Activated CD4-positive, CD25-positive, alpha-beta regulatory T cell (primary cell): ENCODE measurements around the gene CCDC73.
"Not testable (repeated sequence)": the region's sequence is repeated elsewhere in the genome, so short reads cannot be mapped to it uniquely, and the experiment has no call there.

Experiments used
- DNase-seq, 4 experiments: peaks; one replicate each; lab custom pipeline; 2025; lab: John Stamatoyannopoulos, UW

CCDC73 gene

DNA sequence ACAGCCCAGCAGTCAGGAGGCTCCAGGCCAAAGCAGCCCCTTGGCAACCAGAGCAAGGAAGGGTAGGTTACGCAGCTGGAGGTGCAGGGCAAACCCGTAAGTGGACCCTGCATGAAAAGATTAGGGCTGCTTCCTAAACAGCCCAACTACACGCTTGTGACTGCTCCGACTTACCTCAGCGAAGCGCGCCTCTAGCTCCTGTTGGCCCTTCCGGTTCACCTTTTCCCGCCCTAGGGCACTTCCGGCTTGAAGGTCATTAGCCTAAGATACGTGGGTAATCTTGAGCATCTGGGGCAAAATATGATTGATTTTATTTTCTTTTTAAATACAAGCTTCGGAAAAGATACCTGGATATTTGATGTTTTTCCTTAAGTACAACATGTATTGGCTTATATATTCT lies at the start of gene CCDC73:
CCDC73 (minus strand) TSS at position 224 of the 400 bp plus-strand sequence. CDS start 34,419 bp downstream, outside the sequence.
- no peak for DNase-seq

DNA sequence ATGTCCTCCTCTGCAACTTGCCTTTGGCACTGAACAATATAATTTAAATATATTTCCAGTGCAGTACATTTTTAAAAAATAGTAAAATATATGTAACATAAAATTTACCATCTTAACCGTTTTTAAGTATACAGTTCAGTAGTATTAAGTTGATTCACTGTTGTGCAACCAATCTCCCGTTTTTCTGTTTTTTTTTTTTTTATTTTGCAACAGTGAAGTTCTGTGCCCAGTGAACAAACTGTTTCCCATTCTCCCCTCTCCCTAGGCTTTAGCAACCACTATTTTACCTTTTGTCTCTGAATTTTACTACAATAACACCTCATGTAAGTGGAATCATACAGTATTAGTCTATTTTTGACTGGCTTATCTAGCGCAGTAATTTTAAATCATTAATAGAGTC lies 49.1 kb upstream of the CCDC73 start:
- DNase-seq = no peak

DNA sequence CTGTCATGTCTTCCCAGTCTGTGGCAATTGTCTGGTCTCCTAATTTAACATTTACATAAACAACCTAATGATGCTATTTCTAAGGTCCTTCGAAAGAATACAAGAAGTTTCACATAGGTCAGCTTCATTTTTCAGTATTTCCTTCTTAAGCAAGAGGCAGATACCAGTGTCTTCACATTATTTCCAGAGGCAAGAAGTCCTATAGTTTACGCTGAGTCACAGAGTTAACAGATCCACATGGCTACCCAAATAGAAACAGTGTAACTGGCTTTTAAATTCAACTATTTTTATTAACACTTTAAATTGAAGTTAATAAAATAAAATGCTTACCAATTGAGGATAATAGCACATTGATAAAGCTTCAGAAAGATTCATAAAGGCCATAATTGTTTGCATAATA lies 46.1 kb upstream of the CCDC73 start:
- no peak for DNase-seq

DNA sequence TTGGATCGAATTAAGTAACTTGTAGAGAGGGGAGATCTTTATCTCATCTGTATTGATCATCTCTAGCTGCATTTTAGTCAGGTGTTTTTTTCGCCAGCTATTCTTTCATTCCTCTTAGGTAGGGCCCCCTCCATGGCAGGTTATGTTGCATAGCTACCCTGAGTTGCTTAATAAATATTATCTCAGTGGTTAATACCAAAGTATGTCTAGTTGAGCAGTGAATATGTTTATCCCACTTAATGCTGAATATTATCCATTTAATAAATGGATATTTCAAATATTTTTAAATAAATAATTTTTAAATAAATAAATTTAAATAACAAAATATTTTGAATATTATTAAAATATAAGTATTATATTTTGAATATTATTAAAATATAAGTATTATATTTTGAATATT lies 44.8 kb upstream of the CCDC73 start:
- no peak for DNase-seq

DNA sequence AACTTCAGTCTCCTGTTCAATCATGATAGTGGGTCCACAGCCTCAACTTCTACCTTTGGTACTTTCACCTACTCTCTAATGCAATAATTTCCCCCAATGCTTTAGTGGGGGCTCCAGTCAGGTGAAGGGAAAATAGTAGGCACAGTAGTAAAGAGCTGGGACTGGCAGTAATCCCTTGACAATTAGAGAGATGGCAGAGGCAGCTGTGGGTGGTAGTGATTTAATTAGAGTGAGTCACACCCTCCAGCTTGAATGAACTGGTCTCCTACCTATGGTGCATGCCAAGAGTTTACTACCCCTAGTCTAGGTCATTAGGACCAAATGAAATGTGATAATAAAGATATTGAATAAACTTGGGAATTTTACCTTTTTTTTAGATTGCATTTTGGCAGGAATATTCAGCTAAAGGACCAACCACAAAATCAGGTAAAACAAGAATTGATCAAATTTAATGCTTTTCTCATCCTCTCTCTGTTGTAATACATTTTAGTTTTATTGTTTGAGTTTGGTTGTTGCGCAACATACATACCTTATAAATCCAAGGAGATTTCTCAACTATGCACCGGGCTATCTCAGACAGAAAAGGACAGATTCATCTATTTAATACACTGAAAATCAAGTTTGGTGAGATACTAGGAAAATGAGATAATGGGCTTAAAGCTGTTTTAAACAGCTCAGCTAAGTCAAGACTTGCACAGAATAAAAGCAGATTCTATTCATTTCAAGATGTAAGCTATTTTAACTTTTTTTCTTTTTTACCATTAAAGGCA lies 44.2 kb upstream of the CCDC73 start:
- DNase-seq = no peak

DNA sequence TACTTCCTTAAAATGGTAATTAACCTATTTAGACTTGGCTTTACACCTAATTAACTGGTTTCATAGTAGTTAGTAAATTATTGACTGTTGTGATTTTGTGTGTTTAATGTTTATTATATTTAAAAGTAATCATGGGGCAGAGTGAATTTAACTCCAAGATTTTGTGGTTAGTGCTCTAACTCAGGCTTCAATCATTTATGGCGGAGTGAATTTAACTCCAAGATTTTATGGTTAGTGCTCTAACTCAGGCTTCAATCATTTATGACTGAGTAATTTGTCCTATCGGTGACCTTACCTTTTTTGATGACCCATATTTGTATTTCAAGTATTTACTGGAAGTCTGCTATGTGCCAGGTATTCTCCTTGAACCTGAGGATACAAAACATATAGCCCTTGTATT lies 42.5 kb upstream of the CCDC73 start:
- no peak for DNase-seq

DNA sequence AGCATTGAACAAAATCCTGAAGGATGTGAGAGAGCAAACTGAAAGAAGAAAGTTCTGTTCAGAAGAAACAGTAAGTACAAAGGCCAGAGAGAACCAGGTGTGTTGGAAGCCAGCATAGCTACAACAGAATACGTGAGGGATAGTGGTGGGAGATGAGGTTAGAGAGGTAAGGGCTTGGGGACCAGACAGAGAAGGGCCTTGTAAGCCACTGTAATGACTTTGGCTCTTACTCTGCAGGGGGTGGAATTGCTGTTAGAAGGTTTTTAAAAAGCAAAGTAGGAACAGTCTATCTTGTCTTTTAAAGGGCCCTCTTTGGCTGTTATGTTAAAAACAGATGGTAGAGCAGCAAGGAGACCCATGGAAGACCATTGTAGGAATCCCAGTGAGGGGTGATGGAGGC lies 39.5 kb upstream of the CCDC73 start:
- no peak for DNase-seq

DNA sequence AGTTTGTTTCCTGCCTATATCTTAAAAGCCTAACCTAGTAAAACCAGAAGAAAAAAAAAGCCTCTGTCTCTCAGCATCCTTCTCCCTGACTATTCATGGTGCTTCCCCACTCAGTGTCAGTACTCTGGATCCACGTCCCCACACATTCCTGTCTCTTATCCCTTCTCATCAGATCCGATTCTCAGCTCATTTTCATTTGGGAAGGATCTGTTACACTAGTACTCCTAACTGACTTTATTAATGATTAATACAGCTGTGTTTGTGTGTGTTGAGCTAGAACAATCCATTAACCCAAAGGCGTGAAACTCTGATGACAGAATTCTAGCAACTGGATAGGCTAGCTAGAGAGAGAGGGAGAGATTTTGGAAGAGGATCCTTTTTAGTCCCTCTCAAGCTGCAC lies 36.8 kb upstream of the CCDC73 start:
- no peak for DNase-seq

DNA sequence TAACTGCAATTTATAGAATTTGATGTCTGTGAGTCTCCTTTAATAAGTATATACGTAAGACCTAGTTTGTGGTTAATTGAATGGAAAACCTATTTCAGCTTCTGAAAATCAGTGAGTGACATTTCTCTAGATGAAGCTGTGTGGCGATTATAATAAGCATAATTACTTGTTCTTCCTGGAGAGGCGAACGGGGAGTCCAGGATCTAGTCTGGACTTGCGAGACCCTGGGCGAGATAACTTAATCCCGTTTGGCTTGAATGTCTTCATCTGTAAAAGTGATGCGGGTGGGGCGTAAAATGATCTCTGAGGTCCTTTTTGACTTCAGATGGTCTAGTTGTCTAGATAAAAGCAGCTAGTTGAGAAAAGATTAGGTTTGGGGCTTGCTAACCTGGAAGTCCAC lies 36.3 kb upstream of the CCDC73 start:
- no peak for DNase-seq

DNA sequence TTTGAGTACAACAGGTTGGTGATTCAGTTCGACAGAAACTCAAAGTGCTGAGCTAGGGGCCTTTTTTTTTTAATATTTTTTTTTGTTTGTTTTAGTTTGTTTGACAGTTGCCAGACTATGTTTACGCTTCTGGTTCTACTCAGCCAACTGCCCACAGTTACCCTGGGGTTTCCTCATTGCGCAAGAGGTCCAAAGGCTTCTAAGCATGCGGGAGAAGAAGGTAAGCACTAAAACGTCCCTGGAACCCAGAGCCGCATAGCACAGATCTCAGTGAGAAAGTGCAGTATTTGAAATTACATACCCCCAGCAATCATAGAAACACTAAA lies 35.9 kb upstream of the CCDC73 start:
- no peak for DNase-seq

DNA sequence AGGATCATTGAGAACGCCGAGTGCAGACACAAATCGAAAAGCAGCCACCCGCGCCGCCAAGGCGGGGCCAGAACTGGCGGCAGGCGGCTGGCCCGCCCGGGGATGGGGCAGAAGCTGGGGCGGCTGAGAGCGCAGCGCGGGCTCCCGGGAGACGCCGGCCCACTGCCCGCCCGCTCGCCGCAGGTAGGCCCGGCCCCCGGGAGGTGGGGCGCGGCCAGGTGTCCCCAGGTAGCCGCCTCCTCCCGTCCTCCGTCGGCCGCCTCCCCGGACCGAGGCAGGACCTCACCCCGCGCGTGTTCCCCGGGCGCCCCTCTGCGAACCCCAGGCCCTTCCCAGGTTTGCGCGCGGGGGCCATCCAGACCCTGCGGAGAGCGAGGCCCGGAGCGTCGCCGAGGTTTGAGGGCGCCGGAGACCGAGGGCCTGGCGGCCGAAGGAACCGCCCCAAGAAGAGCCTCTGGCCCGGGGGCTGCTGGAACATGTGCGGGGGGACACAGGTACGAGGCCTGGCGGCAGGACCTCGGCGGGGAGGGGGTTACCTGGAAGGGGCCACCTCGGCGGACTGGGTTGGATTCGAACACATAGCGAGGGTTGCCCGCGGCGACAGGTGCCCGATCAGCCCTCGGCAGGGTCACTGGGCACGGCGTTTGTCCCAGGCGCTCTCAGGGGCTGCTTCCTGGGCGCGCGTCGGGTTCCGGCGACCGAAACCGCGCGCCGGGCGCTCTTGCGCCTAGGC lies 35.4 kb upstream of the CCDC73 start, which contains the start of gene PRRG4:
PRRG4 (plus strand) TSS at position 248 of the 733 bp plus-strand sequence. CDS start 603 bp downstream, outside the sequence.
- DNase-seq = peak in 2 of 4 experiments; percentile 7 to 17

DNA sequence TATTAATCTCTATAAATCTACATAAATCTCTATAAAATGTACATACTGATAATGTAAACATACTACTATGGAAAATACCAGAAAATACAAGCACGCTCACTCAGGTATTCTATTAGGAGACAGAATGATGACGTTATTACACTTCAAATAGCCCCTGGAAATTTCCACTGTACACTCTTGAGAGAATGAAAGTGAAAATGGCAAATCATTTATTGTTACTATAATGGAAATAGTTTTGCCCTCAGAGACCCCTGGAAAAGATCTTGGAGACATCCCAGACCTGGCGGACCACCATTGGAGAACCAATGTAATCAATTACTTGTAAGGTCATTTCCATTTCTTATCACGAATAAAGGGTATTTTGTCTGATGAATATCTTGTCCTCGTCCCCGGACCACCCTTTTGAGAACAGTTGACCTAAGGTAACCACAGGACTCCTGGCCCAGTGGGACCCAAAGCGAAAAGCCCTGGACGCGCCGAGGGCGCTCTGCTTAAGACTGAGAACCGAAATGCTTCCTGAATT lies 34.8 kb upstream of the CCDC73 start:
- DNase-seq = no peak

DNA sequence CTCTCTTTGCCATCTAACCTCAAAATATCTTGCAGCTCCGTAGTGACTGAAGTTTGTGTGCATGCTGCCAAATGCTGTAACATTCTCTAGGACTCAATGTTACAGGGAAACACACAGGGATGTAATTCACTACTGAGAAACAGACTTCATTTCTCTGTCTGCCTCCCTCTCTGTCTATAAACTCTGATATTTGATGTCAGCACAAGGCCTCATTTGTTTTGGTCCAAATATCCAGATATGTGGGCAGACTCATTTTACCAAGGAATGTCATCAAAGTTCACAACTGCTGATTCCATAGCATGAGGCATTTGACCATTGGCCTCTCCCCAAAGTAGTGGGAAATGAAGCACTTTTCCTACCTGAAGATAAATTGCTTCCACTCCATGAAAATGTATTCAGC lies 32.8 kb upstream of the CCDC73 start:
- DNase-seq = no peak

DNA sequence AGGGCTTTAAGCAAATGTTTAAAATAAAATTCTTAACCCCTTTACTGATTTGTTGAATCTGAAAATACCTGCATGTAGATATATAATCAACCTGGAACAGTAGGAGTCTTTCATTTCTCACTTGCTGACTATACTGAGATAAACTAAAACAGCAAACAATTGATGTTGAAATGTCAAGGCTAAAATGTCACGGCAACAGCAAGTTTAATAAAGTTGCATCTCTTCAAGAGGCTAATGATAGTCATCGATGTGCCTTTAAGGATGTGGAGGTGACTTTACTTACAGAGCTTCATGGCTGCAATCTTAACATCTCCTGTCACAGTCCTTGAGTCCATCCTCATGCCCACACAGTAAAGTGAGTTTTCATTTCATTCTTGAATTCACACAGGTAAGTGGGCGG lies 31.7 kb upstream of the CCDC73 start:
- DNase-seq = no peak

DNA sequence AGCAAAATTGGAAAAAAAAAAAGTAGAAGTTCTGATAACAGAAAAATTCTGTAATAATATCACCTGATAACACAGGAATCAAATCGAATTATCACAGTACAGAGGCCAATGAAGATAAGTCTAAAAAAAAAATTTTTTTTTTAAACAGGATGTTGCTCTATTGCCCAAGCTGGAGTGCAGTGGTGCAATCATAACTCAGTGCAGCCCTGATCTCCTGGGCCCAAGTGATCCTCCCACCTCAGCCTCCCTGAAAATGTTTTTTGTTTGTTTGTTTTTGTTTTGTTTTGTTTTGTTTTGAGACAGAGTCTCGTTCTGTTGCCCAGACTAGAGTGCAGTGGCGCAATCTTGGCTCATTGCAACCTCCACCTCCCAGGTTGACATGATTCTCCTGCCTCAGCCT lies 29.2 kb upstream of the CCDC73 start:
- not testable (repeated sequence) for DNase-seq

DNA sequence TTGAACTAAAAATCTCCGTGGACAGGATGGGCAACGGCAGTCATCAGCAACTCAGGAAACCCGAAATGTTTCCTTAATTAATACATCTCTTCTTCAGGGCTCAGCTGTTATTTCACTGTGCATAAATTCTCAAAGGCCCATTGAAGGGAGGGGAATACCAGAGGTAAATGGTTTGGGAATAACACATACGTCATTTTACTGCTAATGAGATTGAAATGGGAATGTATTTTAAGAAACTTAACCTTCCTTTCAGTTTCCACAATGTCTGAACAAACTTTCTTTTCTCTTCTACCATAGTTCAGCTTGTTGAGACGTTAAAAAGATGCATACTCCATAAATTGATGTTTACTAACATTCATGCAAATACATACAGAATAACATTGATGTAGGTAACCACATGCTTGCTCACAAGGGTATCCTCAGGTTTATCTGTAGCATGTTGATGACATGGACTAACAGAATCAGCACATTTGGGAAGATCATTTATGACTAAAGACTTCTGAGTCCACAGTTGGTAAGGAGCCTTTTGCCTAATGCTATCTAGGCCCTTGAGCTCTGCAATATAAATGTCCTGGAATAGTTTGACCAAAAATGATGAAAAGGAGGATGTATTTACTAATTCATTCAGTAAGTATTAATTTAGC lies 27.6 kb upstream of the CCDC73 start:
- no peak for DNase-seq

DNA sequence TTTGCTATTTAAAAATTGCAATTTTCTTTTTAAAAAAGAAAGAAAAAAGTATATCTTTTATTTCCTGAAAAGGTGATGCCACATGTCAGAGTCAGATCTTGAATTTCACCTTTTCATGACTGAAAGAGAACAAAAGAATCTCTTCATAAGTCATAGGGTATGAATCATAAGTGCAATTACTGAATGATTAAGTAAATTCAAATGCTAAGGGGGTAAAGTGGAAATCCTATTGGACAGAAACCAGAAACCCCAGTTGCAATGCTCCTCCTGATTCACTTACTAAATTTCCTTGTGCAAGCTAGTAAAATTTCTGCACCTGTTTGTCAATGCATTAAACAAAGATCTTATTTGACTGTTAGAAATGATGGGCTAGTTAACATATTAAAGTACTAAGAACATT lies 27.1 kb upstream of the CCDC73 start:
- no peak for DNase-seq

DNA sequence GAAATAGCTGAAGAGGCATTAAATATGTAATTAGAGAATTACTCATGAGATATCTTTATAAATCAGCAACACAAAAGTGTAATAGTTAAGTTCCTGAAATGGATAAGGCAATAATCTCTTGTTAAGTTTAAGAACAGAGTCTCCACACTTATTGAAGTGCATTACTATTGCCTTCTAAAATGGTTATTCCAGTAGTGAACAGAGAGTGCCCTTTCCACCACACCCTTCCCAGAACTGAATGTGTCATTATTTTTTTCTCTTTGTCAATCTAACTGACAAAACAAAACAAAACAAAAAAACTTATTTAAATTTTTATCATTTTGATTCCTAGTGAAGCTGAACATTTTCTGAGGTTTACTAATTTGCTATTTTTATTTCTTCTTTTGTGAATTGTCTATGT lies 26.0 kb upstream of the CCDC73 start:
- DNase-seq = no peak

DNA sequence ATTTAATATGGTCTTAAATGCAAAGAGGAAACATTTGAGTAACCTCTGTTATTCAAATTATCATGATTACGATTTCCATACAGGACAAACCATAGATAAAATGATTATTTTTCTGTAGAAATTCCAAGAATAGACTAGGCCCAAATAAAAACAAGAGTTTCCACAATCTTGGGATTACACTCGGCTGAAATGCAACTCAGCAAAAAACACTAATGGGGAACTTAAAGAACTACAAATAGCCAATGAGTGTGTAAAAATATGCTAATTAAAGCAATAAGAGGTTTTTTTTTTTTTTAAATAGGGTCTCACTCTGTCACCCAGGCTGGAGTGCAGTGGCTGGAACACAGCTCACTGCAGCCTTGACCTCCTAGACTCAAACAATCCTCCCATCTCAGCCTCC lies 24.7 kb upstream of the CCDC73 start:
- DNase-seq = no peak

DNA sequence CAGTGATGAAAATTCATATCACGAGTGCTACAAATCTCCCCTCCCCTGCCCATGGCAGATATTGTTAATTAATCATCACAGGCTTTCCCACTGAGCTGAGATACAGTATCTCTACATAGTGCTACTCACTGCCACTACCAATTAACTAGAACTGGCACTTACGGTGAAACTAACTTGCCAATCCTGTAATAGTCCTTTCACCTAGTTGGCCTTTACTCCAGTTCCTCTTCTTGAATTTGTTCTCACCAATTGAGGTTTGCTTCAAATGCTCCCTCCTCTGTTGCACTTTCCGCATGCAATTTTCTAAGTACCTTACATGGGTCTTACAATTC lies 23.4 kb upstream of the CCDC73 start:
- DNase-seq = no peak

DNA sequence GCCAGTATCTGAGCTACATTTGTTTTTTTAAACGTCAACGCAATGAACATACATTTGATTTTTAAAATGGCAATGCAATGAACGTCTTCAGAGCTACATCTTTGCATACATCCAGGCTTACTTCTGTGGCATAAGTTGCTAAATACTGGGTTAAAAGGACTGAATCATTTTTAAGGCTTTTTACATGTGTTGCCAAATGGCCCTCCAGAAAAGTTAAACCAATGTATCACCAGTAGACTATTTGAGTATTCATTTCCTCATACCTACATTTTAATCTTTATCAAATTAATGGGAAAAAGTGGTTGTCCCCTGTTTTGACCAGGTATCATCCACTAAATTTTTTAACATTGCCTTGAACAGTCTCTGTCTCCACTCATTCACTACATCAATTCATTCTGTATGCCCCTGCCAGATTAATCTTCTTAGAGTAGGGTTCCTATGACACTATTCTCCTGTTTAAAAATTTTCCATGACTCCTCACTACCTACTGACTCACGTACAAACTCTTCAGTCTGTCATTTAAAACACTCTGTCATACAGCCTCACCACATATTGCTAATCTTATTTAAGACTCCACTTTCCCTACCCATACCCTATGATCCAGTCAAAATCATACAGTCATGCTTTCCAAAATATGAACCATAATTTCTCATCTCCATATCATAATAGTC lies 22.9 kb upstream of the CCDC73 start:
- DNase-seq = no peak

DNA sequence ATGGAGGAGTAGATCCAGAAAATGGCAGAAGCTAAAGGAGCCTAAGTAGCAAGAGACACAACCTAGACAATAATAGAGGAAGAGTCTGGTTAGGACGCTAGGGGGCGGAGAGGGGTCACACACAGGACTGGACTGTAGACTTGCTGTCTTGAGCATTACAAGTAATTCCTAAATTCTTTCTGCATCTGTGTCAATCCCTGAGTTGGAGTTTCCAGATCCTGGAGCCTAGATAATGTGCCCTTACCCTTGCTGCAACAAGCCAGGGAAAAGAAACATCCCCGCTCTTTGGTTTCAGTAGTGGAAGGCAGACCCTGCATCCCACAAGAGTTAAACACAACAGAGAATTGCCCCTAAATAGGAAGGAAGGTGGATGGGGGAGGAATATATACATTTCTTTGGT lies 14.9 kb upstream of the CCDC73 start:
- DNase-seq = peak in 1 of 4 experiments; percentile 17
